ENCODE measurements around the gene ZBTB8OS. TPM values are rescaled to one million over a fixed set of nuclear protein-coding genes. Genes with fewer than 3 reads are reported as not detected.

The ZBTB8OS gene
- polyA plus RNA-seq, 3 donors, result 40.2 to 85.6 (median 83.3) TPM

GRCh38 chr1:32609180-32609579 is 41.2 kb downstream of the ZBTB8OS start:
- Histone ChIP-seq H3K4me2 (replicated peaks; ENCODE audit: extremely low read depth, low read length, poor library complexity, severe bottlenecking) (no peak overlapping the region), H3K9me3 (replicated peaks in 1 of 2; ENCODE audit: control insufficient read depth in 1 of 2, insufficient read depth in 1 of 2, low read length in 2 of 2) (no peaks in the 10 kb centered on the region), H3K4me3 (replicated peaks in 1 of 3; ENCODE audit: low read depth in 2 of 3, low read length in 3 of 3) (no peak overlapping the region), H3K27me3 (ENCODE audit: control insufficient read depth in 2 of 2, insufficient read depth in 2 of 2, low read length in 2 of 2) (no peaks in the 10 kb centered on the region), H3K79me2 (ENCODE audit: insufficient read depth, low read length) (no peaks in the 10 kb centered on the region), H3K27ac (ENCODE audit: low read depth in 1 of 2, low read length in 2 of 2) (no peak overlapping the region), H3K36me3 (replicated peaks in 1 of 2; ENCODE audit: control insufficient read depth in 1 of 2, insufficient read depth in 2 of 2, low read length in 2 of 2) (no peaks in the 10 kb centered on the region), H2AFZ (ENCODE audit: insufficient read depth, low read depth, low read length, poor library complexity, severe bottlenecking) (no peak overlapping the region), H4K20me1 (ENCODE audit: insufficient read depth, low read length) (no peaks in the 10 kb centered on the region), H3K4me1 (ENCODE audit: control insufficient read depth in 1 of 2, insufficient read depth in 2 of 2, low read length in 2 of 2) (peaks cover 13 to 14% of the 10 kb centered on the region in 2 donors), H3K9ac (ENCODE audit: insufficient read depth, low read length, poor library complexity, severe bottlenecking) (no peak overlapping the region)
- DNase-seq, result no peak
- H3K27me3 Mint-ChIP-seq (ENCODE audit: low read depth in 3 of 3), result peaks cover 1 to 6% (median 6%) of the 10 kb centered on the region in 3 donors
- intact Hi-C loops (cut with micrococcal nuclease), result no loop called here
- H3K4me3 Mint-ChIP-seq, result no peak overlapping the region
- peaks cover 0 to 2% (median 0%) of the 10 kb centered on the region in 7 donors for H3K9me3 Mint-ChIP-seq
- no peak for TF ChIP-seq CTCF (IDR thresholded peaks at IDR 0.05)
- no peaks in the 10 kb centered on the region for H3K36me3 Mint-ChIP-seq
- no peak overlapping the region for H3K27ac Mint-ChIP-seq
- no CpG with 5 or more reads among the region's 4 CpGs for WGBS (ENCODE audit: insufficient coverage)
- H3K4me1 Mint-ChIP-seq, result peaks cover 13% of the 10 kb centered on the region

- no peak overlapping the region for H3K4me3 Mint-ChIP-seq
- Histone ChIP-seq H3K27me3 (ENCODE audit: control insufficient read depth in 2 of 2, insufficient read depth in 2 of 2, low read length in 2 of 2) (no peaks in the 10 kb centered on the region), H3K79me2 (ENCODE audit: insufficient read depth, low read length) (no peaks in the 10 kb centered on the region), H3K4me2 (replicated peaks; ENCODE audit: extremely low read depth, low read length, poor library complexity, severe bottlenecking) (no peak overlapping the region), H3K9me3 (replicated peaks in 1 of 2; ENCODE audit: control insufficient read depth in 1 of 2, insufficient read depth in 1 of 2, low read length in 2 of 2) (no peaks in the 10 kb centered on the region), H3K4me3 (replicated peaks in 1 of 3; ENCODE audit: low read depth in 2 of 3, low read length in 3 of 3) (no peak overlapping the region), H3K27ac (ENCODE audit: low read depth in 1 of 2, low read length in 2 of 2) (no peak overlapping the region), H3K9ac (ENCODE audit: insufficient read depth, low read length, poor library complexity, severe bottlenecking) (no peak overlapping the region), H3K4me1 (ENCODE audit: control insufficient read depth in 1 of 2, insufficient read depth in 2 of 2, low read length in 2 of 2) (peaks cover 0 to 1% of the 10 kb centered on the region in 2 donors), H4K20me1 (ENCODE audit: insufficient read depth, low read length) (no peaks in the 10 kb centered on the region), H2AFZ (ENCODE audit: insufficient read depth, low read depth, low read length, poor library complexity, severe bottlenecking) (no peak overlapping the region), H3K36me3 (replicated peaks in 1 of 2; ENCODE audit: control insufficient read depth in 1 of 2, insufficient read depth in 2 of 2, low read length in 2 of 2) (no peaks in the 10 kb centered on the region)
- peaks cover 0 to 1% (median 0%) of the 10 kb centered on the region in 3 donors for H3K27me3 Mint-ChIP-seq (ENCODE audit: low read depth in 3 of 3)
- H3K4me1 Mint-ChIP-seq, result peaks cover 3% of the 10 kb centered on the region
- H3K9me3 Mint-ChIP-seq, result peaks cover 0 to 3% (median 0%) of the 10 kb centered on the region in 7 donors
- DNase-seq, result no peak
- TF ChIP-seq CTCF (IDR thresholded peaks at IDR 0.05), result no peak
- no peaks in the 10 kb centered on the region for H3K36me3 Mint-ChIP-seq
- H3K27ac Mint-ChIP-seq, result no peak overlapping the region
- 93% methylated on average over 9 of the region's 11 CpGs for WGBS (ENCODE audit: insufficient coverage)
- intact Hi-C loops (cut with micrococcal nuclease), result no loop called here
Measured at GRCh38 chr1:32606565-32607371, 43.6 kb downstream of the ZBTB8OS start.

Measured in CD14-positive monocyte (primary cell).